ENCODE results near the gene FSD1. TPM values are rescaled to one million over a fixed set of nuclear protein-coding genes. Genes with fewer than 3 reads are reported as not detected.

The FSD1 gene
- total and polyA plus RNA-seq, 4 donors: 0.31 to 1.1 (median 0.48) TPM

- TF ChIP-seq CTCF (IDR thresholded peaks at IDR 0.05; ENCODE audit: control extremely low read depth, extremely low read depth): no peak
- H3K27me3 ChIP-seq (ENCODE audit: control insufficient read depth in 3 of 3, insufficient read depth in 3 of 3, low read length in 2 of 3): no peaks in the 10 kb centered on the region
- no peaks in the 10 kb centered on the region for H3K9me3 ChIP-seq (ENCODE audit: control insufficient read depth in 4 of 4, insufficient read depth in 3 of 4, low read length in 3 of 4)
- H3K36me3 ChIP-seq (ENCODE audit: control insufficient read depth in 4 of 4, insufficient read depth in 4 of 4, low read length in 4 of 4): peaks cover 3 to 38% (median 23%) of the 10 kb centered on the region in 4 donors
- peak overlapping the region in 1 of 2 donors; percentile 69 for H3K27ac ChIP-seq (ENCODE audit: low read depth in 1 of 2, low read length in 1 of 2)
- DNase-seq (no peak), ATAC-seq (ENCODE audit: insufficient read depth, low FRiP score) (no peak)
- H3K4me1 ChIP-seq (ENCODE audit: control insufficient read depth in 5 of 5, insufficient read depth in 5 of 5, low read length in 5 of 5): peaks cover 7 to 44% (median 31%) of the 10 kb centered on the region in 5 donors
- no peak overlapping the region for H3K9ac ChIP-seq (ENCODE audit: insufficient read depth in 1 of 2, low read length in 2 of 2)
- no peak overlapping the region for H3K4me3 ChIP-seq
- WGBS, 2 donors: 84 to 85% methylated on average over 13 of the region's 13 CpGs
Measured at GRCh38 chr19:4367781-4368127, 63.4 kb downstream of the FSD1 start.

GRCh38 chr19:4368128-4368820 lies 63.9 kb downstream of the FSD1 start:
- peak in 2 of 3 donors; percentile 52 for DNase-seq
- peaks cover 12 to 48% (median 36%) of the 10 kb centered on the region in 5 donors for H3K4me1 ChIP-seq (ENCODE audit: control insufficient read depth in 5 of 5, insufficient read depth in 5 of 5, low read length in 5 of 5)
- H3K4me3 ChIP-seq: no peak overlapping the region

GRCh38 chr19:4369109-4369887 lies 64.9 kb downstream of the FSD1 start:
- 6 to 12% methylated on average over 25 of the region's 25 CpGs for WGBS, 2 donors
- ATAC-seq (ENCODE audit: insufficient read depth, low FRiP score): peak; percentile 67
- H3K27ac ChIP-seq (ENCODE audit: low read depth in 1 of 2, low read length in 1 of 2): peak overlapping the region in 1 of 2 donors; percentile 83
- no peak for TF ChIP-seq CTCF (IDR thresholded peaks at IDR 0.05; ENCODE audit: control extremely low read depth, extremely low read depth)
- H3K4me1 ChIP-seq (ENCODE audit: control insufficient read depth in 5 of 5, insufficient read depth in 5 of 5, low read length in 5 of 5): peaks cover 16 to 58% (median 46%) of the 10 kb centered on the region in 5 donors
- peaks cover 0 to 24% (median 15%) of the 10 kb centered on the region in 4 donors for H3K36me3 ChIP-seq (ENCODE audit: control insufficient read depth in 4 of 4, insufficient read depth in 4 of 4, low read length in 4 of 4)
- peak; percentile 49 to 62 (median 53) for DNase-seq
- no peak overlapping the region for H3K9ac ChIP-seq (ENCODE audit: insufficient read depth in 1 of 2, low read length in 2 of 2)
- H3K9me3 ChIP-seq (ENCODE audit: control insufficient read depth in 4 of 4, insufficient read depth in 3 of 4, low read length in 3 of 4): no peaks in the 10 kb centered on the region
- no peak overlapping the region for H3K4me3 ChIP-seq
- no peaks in the 10 kb centered on the region for H3K27me3 ChIP-seq (ENCODE audit: control insufficient read depth in 3 of 3, insufficient read depth in 3 of 3, low read length in 2 of 3)

More at GRCh38 chr19:4368128-4368820, 63.9 kb downstream of the FSD1 start:
- Histone ChIP-seq H3K9me3 (ENCODE audit: control insufficient read depth in 4 of 4, insufficient read depth in 3 of 4, low read length in 3 of 4) (no peaks in the 10 kb centered on the region), H3K9ac (ENCODE audit: insufficient read depth in 1 of 2, low read length in 2 of 2) (no peak overlapping the region), H3K27ac (ENCODE audit: low read depth in 1 of 2, low read length in 1 of 2) (peak overlapping the region in 1 of 2 donors; percentile 69), H3K36me3 (ENCODE audit: control insufficient read depth in 4 of 4, insufficient read depth in 4 of 4, low read length in 4 of 4) (peaks cover 0 to 33% (median 21%) of the 10 kb centered on the region in 4 donors), H3K27me3 (ENCODE audit: control insufficient read depth in 3 of 3, insufficient read depth in 3 of 3, low read length in 2 of 3) (no peaks in the 10 kb centered on the region)
- WGBS, 2 donors: 48 to 50% methylated on average over 19 of the region's 19 CpGs
- no peak for ATAC-seq (ENCODE audit: insufficient read depth, low FRiP score)
- TF ChIP-seq CTCF (IDR thresholded peaks at IDR 0.05; ENCODE audit: control extremely low read depth, extremely low read depth): no peak
